ENCODE data around the gene TMEM204. TPM values are rescaled to one million over a fixed set of nuclear protein-coding genes. Genes with fewer than 3 reads are reported as not detected.

The TMEM204 gene
- total RNA-seq, 1 donor from 2014 or later, result 0.98 TPM

GRCh38 chr16:1552129-1552528, 18.7 kb downstream of the TMEM204 start:
- Mint-ChIP-seq H3K4me3 (no peak overlapping the region), H3K27me3 (ENCODE audit: low read depth) (no peaks in the 10 kb centered on the region), H3K4me1 (no peaks in the 10 kb centered on the region), H3K27ac (ENCODE audit: unreplicated experiment) (peak overlapping the region; percentile 47), H3K36me3 (ENCODE audit: low read depth) (no peaks in the 10 kb centered on the region), H3K9me3 (no peaks in the 10 kb centered on the region)
- no peak for DNase-seq (ENCODE audit: low read depth, low spot score)
- TF ChIP-seq, protein P1, sequence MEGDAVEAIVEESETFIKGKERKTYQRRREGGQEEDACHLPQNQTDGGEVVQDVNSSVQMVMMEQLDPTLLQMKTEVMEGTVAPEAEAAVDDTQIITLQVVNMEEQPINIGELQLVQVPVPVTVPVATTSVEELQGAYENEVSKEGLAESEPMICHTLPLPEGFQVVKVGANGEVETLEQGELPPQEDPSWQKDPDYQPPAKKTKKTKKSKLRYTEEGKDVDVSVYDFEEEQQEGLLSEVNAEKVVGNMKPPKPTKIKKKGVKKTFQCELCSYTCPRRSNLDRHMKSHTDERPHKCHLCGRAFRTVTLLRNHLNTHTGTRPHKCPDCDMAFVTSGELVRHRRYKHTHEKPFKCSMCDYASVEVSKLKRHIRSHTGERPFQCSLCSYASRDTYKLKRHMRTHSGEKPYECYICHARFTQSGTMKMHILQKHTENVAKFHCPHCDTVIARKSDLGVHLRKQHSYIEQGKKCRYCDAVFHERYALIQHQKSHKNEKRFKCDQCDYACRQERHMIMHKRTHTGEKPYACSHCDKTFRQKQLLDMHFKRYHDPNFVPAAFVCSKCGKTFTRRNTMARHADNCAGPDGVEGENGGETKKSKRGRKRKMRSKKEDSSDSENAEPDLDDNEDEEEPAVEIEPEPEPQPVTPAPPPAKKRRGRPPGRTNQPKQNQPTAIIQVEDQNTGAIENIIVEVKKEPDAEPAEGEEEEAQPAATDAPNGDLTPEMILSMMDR (conservative IDR thresholded peaks at IDR 0.05), result no peak

GRCh38 chr16:1553946-1554825, 20.7 kb downstream of the TMEM204 start:
- H3K27me3 Mint-ChIP-seq (ENCODE audit: low read depth), result no peaks in the 10 kb centered on the region
- no peak overlapping the region for H3K4me3 Mint-ChIP-seq
- no peaks in the 10 kb centered on the region for H3K4me1 Mint-ChIP-seq
- no peaks in the 10 kb centered on the region for H3K36me3 Mint-ChIP-seq (ENCODE audit: low read depth)
- H3K9me3 Mint-ChIP-seq, result no peaks in the 10 kb centered on the region
- H3K27ac Mint-ChIP-seq (ENCODE audit: unreplicated experiment), result no peak overlapping the region
- TF ChIP-seq, protein P1 (conservative IDR thresholded peaks at IDR 0.05), result no peak
- DNase-seq (ENCODE audit: low read depth, low spot score), result no peak

DNA sequence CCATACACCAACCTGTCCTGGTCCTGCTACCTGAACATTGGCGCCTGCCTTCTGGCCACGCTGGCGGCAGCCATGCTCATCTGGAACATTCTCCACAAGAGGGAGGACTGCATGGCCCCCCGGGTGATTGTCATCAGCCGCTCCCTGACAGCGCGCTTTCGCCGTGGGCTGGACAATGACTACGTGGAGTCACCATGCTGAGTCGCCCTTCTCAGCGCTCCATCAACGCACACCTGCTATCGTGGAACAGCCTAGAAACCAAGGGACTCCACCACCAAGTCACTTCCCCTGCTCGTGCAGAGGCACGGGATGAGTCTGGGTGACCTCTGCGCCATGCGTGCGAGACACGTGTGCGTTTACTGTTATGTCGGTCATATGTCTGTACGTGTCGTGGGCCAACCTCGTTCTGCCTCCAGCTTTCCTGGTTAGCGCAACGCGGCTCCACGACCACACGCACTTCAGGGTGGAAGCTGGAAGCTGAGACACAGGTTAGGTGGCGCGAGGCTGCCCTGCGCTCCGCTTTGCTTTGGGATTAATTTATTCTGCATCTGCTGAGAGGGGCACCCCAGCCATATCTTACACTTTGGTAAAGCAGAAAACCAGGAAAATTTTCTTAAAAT, 21.5 kb downstream of the TMEM204 start:
- Mint-ChIP-seq H3K27ac (ENCODE audit: unreplicated experiment) (no peak overlapping the region), H3K36me3 (ENCODE audit: low read depth) (peaks cover 3% of the 10 kb centered on the region), H3K4me1 (no peaks in the 10 kb centered on the region), H3K27me3 (ENCODE audit: low read depth) (no peaks in the 10 kb centered on the region), H3K9me3 (no peaks in the 10 kb centered on the region), H3K4me3 (no peak overlapping the region)
- TF ChIP-seq, protein P1 (conservative IDR thresholded peaks at IDR 0.05), result no peak
- DNase-seq (ENCODE audit: low read depth, low spot score), result no peak

- Mint-ChIP-seq H3K27me3 (ENCODE audit: low read depth) (no peaks in the 10 kb centered on the region), H3K36me3 (ENCODE audit: low read depth) (peaks cover 3% of the 10 kb centered on the region), H3K9me3 (no peaks in the 10 kb centered on the region), H3K4me3 (no peak overlapping the region), H3K4me1 (no peaks in the 10 kb centered on the region), H3K27ac (ENCODE audit: unreplicated experiment) (no peak overlapping the region)
- TF ChIP-seq, protein P1 (conservative IDR thresholded peaks at IDR 0.05), result no peak
- DNase-seq (ENCODE audit: low read depth, low spot score), result no peak
These were observed 22.8 kb downstream of the TMEM204 start for GRCh38 chr16:1556254-1556653.

- H3K27me3 Mint-ChIP-seq (ENCODE audit: low read depth), result no peaks in the 10 kb centered on the region
- H3K36me3 Mint-ChIP-seq (ENCODE audit: low read depth), result peaks cover 3% of the 10 kb centered on the region
- no peaks in the 10 kb centered on the region for H3K9me3 Mint-ChIP-seq
- H3K27ac Mint-ChIP-seq (ENCODE audit: unreplicated experiment), result no peak overlapping the region
- TF ChIP-seq, protein P1 (conservative IDR thresholded peaks at IDR 0.05), result no peak
- no peaks in the 10 kb centered on the region for H3K4me1 Mint-ChIP-seq
- no peak for DNase-seq (ENCODE audit: low read depth, low spot score)
- H3K4me3 Mint-ChIP-seq, result no peak overlapping the region
These were observed 23.6 kb downstream of the TMEM204 start for GRCh38 chr16:1557074-1557473.

Data from neural crest cell (in vitro differentiated cells).